MM.1S (cell line): ENCODE data around the gene UTP11.

Experiments
- CTCF ChIP-seq: fragments of 300-600 bp; sonication (generic); IDR thresholded peaks from 2 replicates; pipeline ENCODE4 v1.5.1; 2016; ENCODE audit warnings: antibody characterized with exemption, low read length, mixed read lengths
- EZH2 ChIP-seq: fragments of 300-600 bp; sonication (generic); optimal IDR thresholded peaks from 2 replicates; pipeline ENCODE3; 2017; ENCODE audit warnings: low read depth, mild to moderate bottlenecking, antibody characterized with exemption, low read length, mixed read lengths
- EZH2phosphoT487 ChIP-seq: fragments of 300-600 bp; sonication (generic); IDR thresholded peaks from 2 replicates; pipeline ENCODE4 v1.6.1; 2018; ENCODE audit warnings: antibody characterized with exemption, low read length

- no peak for TF ChIP-seq EZH2
- no peak for TF ChIP-seq CTCF
- no peak for TF ChIP-seq EZH2phosphoT487
These were observed 16.7 kb upstream of the UTP11 start for GRCh38 chr1:37995751-37996345.
